A172 (cell line): ENCODE results near the gene IGFBPL1. TPM values are rescaled to one million over a fixed set of nuclear protein-coding genes. Genes with fewer than 3 reads are reported as not detected.
"Not testable (repeated sequence)": the region's sequence is repeated elsewhere in the genome, so short reads cannot be mapped to it uniquely, and the experiment has no call there.

ENCODE experiments used
- DNase-seq: peaks from one replicate; pipeline ENCODE4 v3.0.0-alpha.2; 2015; ENCODE audit warnings: low spot score
- total RNA-seq: library from RNA; depleted of rRNA; stranded (reverse); fragments of >200 nt; shearing (Covaris generic); gene quantifications from 2 replicates; pipeline ENCODE4 v1.2.3, GENCODE V29; 2014

The IGFBPL1 gene
- total RNA-seq, 1 experiment from 2014 or later = not detected

DNA sequence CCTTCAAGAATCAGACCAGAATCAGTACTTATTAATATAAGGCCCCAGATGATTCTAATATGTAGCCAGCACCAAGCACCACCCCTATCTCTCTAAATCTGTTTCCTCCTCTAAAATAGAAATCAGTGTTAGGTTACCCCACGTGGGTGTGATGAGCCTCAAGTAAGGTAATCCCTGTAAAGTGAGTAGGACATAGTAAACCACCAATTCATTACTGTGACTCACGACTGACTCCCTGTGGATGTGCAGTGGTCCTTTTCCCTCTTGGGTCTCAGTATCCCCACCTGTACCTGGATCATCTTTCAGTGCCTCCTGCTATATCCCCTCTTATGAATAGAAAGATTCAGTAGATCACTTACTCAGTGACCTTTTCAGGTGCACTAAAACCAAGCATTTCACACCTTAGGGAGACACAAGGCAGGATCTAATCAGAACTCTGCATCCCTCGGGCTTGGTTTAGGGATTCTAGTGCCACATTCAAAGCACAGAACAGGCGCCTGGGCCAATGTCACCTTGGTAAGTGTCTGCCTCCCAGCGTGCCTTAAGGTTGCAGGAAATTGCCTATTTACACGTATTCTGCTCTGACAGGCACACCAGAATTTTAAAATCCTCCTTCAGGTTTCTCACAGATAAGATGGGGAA is 43.9 kb downstream of the IGFBPL1 start:
- DNase-seq = peak; percentile 42

- not testable (repeated sequence) for DNase-seq
These were observed 46.7 kb downstream of the IGFBPL1 start for GRCh38 chr9:38377336-38378083.

DNA sequence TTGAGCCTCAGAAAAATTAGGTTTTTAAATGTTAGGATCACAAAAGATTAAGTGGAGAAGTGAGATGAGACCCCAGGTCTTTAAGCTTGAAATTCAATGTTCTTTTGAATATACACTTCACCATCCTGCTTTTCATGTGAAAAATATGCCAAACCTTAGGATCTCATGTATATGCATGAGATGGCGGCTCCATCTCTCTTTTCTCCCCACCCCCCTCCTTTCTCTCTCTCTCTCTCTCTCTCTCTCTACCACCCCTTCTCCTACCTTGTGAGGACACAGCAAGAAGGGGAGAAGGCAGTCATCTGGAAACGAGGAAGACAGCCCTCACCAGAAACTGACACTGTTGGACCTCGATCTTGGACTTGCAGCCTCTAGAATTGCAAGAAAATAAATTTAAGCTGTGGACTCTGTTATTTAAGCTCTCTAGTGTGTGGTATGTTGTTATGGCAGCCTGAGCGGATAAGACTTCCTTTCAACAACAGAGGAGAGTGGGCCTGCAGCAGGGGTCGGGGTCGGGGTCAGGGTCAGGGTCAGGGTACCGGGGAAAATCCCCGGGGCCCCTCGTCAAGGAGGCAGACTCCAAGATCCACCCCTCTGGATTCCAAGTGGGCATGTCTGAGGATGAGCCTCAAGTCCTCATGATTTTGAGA is 48.1 kb downstream of the IGFBPL1 start:
- no peak for DNase-seq

GRCh38 chr9:38375572-38375963 is 48.7 kb downstream of the IGFBPL1 start:
- no peak for DNase-seq

GRCh38 chr9:38374847-38375571 is 49.2 kb downstream of the IGFBPL1 start:
- DNase-seq = no peak

- no peak for DNase-seq
These were observed 50.6 kb downstream of the IGFBPL1 start for GRCh38 chr9:38373679-38374078.

GRCh38 chr9:38372762-38373619 is 51.3 kb downstream of the IGFBPL1 start:
- DNase-seq = no peak

DNA sequence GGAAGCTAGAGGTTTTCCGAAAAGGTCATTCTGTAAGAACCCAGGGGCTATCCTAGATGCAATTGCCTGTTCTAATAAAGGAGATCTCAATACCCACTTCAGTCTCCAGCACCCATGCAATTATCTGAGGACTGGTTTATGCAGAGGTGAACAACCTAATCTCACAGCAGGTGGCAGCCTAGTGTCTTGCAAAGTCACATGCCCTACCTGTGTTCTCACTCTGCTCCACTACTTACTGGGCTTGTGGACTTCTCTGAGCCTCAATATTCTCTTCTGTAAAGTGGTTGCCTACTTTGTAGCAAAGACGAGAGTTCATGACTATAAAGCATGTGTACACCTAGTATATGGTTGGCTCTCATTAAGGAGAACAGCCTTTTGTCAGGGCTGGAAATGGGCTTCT is 52.8 kb downstream of the IGFBPL1 start:
- peak; percentile 35 for DNase-seq

GRCh38 chr9:38370176-38370575 is 54.1 kb downstream of the IGFBPL1 start:
- no peak for DNase-seq

GRCh38 chr9:38368731-38369130 is 55.5 kb downstream of the IGFBPL1 start:
- no peak for DNase-seq

DNA sequence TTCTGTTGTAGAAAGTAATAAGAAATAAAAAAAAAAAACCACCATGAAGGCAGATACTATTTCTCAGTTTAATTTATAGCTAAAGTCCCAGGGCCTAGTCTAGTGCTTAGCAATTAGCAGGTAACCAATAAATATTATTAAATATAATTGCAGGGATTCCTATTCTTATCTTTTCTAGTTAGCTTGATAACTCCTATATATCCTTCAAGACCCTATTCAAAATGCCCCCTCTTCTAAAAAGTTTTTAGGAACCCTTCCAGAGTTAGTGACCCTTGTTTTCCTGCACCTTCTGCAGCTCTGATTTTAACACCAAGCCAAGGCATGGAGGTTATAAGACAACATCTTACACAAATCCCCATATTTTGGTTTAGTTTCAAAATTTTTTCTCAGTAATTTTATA is 56.4 kb downstream of the IGFBPL1 start:
- no peak for DNase-seq

- DNase-seq = no peak
These were observed 60.7 kb downstream of the IGFBPL1 start for GRCh38 chr9:38363589-38363925.

GRCh38 chr9:38362852-38363588 is 61.2 kb downstream of the IGFBPL1 start:
- peak; percentile 71 for DNase-seq

- DNase-seq = no peak
These were observed 62.8 kb downstream of the IGFBPL1 start for GRCh38 chr9:38361473-38361850.

DNA sequence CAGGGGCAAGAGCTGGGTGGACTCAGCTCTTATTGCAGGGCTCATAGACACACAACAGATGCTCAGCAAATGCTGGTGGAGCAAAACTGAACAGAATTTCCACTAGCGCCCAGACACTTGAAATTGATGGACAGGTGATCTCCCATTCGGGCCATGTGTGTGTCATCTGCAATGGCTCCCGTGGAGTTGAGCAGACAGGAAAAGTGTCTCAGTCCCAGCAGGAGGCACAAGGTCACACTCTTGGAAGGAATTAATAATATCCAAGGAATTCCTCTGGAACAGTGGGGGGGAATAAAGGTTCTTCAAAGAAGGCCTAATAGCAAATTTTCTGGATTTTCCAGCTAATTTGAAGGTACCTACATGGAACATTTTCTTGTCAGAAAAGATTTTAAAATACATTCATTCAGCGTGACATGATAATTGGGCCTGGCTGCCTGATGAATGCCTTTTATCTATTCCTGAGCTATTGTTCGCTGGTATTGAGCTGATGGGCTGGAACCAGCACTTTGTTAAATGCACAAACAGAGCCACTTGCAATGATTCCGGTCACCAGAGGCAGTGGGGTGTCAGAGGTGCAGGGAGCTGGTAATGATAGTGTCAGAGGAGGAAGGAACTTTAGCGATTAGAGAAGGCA is 63.3 kb downstream of the IGFBPL1 start:
- DNase-seq = peak; percentile 31

DNA sequence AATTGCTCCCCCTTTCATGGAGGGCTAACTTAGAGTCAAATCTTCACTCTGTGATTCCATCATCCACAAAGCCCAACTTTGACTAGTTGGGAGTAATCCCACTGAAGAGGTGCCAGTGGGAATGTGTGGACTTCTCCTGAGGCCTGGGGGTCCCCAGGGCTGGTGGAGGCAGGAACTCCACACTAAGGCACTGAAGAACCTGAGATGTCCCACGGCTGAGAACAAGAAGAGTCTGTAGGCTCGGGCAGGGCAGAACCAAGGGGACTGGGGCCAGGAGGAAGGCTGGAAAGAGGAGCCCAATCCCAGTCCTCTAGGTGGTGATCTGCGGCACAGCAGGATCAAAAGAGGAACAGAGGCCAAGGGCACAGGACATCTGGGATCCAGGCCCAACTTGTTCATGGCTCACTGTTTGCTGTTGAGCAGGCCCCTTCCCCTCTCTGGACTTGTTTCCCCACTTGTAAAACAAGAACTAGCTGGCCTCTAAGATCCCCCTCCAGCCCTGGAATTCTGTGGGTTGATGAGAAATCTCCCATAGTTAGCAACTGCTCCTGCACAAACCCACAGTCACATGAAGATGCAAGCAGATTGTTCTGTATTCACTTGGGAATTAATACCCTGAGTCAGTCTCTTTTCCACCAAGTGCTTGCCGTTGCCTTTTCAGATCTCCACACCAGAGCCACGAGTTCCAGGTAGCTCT is 64.4 kb downstream of the IGFBPL1 start:
- DNase-seq = no peak

DNA sequence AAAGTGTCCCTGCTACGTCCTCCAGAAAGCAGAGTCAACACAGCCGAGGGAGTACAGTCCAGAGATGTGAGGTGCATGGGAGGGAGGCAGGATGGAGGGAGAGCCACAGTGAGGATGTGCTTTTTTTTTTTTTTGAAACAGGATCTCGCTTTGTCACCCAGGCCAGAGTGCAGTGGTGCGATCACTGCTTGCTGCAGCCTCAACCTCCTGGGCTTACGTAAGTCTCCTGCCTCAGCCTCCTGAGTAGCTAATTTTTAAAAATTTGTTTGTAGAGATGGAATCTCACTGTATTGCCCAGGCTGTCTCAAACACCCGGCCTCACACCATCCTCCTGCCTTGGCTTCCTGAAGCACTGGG is 65.0 kb downstream of the IGFBPL1 start:
- no peak for DNase-seq

DNA sequence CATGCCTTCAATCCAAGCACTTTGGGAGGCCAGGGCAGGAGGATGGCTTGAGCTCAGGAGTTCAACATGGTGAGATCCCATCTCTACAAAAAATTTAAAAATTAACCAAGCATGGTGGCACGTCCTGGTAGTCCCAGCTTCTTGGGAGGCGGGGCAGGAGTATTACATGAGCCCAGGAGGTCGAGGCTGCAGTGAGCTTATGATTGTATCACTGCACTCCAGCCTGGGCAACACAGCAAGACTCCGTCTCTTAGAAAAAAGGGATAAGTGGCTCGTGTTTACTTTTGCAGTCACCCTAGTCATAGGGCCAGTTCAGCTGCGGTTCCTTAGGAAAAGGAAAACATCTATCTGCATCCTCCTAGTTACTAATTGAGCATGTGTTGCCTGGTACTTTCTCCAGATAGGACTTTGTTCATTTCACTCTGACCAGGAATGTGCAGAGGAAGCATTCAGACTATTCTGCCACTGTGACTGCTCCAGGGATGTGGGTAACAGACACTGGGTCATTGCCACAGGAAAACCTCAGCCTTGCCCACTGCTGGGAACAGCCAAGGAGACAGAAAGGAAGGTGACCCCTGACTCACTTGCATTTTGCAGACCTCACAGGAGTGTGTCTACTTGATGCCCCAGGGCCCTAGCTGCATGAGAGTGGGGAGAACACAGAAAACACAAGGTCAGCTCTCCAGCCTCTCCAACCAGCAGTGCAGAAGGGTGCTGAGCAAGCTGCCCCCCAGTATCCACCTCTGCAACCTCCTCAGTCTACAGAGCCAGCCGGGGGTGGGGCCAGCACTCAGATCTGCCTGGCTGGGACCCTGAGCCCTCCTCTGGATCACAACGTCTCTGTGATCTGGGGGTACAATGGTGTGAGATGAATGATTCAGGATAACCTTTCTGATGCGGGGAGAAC is 65.6 kb downstream of the IGFBPL1 start:
- peak; percentile 32 for DNase-seq
